ENCODE data around the gene ZNRF3.

ZNRF3 gene

DNA sequence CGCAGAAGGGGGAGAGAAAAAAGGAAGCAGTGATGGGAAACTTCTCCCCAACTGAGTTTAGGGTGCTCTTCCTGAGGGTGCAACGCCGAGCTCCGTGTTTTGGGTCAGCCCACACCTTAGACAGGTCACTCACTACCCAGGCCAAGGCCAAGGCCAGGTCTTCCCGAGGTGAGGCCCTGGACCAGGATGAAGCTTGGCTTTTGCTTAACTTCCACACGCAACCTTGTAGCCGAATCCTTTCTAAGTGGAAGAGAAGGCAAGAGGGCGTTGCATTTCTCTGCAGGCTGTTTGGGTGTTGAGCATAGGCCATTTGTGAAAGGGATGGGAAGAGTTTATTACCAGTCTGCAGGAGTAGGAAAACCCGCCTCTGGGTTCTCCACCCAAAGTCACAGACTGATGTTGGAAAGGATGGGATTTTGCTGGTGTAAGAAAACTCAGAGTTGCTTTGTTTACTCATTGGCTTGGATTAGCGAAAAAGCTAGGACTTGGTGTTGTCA is 191.0 kb downstream of the ZNRF3 start:
- H2AFZ ChIP-seq (ENCODE audit: low read depth, low read length): peak overlapping the region; percentile 56; the same call in 1 of the 2 replicates
- H3K9ac ChIP-seq (ENCODE audit: low read depth, low read length): peak overlapping the region; percentile 91
- no peak for DNase-seq
- H4K20me1 ChIP-seq (ENCODE audit: insufficient read depth, low read length): 0 out of 2 replicates have a peak, but pooled peaks cover 3% of the 10 kb centered on the region
- H3K79me2 ChIP-seq (ENCODE audit: insufficient read depth, low read length): peaks cover 47% of the 10 kb centered on the region
- TF ChIP-seq, protein P1, sequence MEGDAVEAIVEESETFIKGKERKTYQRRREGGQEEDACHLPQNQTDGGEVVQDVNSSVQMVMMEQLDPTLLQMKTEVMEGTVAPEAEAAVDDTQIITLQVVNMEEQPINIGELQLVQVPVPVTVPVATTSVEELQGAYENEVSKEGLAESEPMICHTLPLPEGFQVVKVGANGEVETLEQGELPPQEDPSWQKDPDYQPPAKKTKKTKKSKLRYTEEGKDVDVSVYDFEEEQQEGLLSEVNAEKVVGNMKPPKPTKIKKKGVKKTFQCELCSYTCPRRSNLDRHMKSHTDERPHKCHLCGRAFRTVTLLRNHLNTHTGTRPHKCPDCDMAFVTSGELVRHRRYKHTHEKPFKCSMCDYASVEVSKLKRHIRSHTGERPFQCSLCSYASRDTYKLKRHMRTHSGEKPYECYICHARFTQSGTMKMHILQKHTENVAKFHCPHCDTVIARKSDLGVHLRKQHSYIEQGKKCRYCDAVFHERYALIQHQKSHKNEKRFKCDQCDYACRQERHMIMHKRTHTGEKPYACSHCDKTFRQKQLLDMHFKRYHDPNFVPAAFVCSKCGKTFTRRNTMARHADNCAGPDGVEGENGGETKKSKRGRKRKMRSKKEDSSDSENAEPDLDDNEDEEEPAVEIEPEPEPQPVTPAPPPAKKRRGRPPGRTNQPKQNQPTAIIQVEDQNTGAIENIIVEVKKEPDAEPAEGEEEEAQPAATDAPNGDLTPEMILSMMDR (IDR thresholded peaks at IDR 0.05; ENCODE audit: borderline replicate concordance, extremely low read depth, low read length, poor library complexity, severe bottlenecking): no peak
- no peak for TF ChIP-seq EZH2 (IDR thresholded peaks at IDR 0.05; ENCODE audit: borderline replicate concordance, low read depth, low read length, severe bottlenecking)
- peak overlapping the region; percentile 95 for H3K27ac ChIP-seq (ENCODE audit: low read length)
- no peak for ATAC-seq (ENCODE audit: insufficient read depth, low read depth)
- no peaks in the 10 kb centered on the region for H3K9me3 ChIP-seq (ENCODE audit: insufficient read depth, low read length, severe bottlenecking)
- H3K36me3 ChIP-seq (ENCODE audit: insufficient read depth, low read length): peaks cover 6% of the 10 kb centered on the region; the same call in 1 of the 2 replicates
- H3K4me3 ChIP-seq (ENCODE audit: low read depth in 1 of 2, low read length in 2 of 2): peak overlapping the region; percentile 71 to 77; a peak in 3 of 4 replicates
- H3K4me1 ChIP-seq (ENCODE audit: insufficient read depth, low read length): peaks cover 67% of the 10 kb centered on the region
- no peaks in the 10 kb centered on the region for H3K27me3 ChIP-seq (ENCODE audit: insufficient read depth, low read length, poor library complexity)
- H3K4me2 ChIP-seq (ENCODE audit: insufficient read depth, low read length): peak overlapping the region; percentile 81

DNA sequence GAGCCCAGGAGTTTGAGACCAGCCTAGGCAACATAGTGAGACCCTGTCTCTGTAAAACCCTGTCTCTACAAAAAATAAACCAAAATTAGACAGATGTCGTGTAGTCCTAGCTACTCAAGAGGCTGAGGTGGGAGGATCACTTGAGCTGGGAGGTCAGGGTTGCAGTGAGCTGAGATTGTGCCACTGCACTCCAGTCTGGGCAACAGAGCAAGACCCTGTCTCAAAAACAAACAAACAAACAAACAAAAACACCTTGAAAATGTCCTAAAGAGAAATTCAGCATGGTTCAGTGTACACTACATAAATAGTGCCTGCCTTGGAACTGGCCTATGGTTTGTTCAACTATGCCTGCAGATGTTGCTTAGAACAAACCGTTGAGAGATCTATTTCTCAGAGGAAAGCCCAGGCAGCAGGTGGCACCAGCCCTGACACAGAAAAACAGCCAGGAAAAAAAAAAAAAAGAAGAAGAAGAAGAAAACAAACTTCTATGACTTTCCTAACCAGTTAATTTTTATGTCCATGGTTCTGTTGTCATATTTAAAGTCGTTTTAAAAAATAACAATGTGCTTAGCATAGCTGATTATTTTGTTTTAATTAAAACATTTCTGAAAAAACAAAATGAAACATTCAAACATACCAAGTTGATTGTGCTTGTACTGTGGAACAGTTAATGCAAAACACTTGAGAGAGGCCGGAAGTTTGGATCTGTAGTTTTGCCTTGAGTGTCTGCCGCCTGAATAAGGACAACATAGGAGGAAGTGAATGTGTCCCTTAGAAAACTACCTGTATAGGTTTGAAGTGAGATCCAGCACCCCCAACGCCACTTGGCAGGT is 194.9 kb downstream of the ZNRF3 start:
- 0 out of 2 replicates have a peak, but pooled peaks cover 3% of the 10 kb centered on the region for H4K20me1 ChIP-seq (ENCODE audit: insufficient read depth, low read length)
- peak overlapping the region; percentile 95 for H3K27ac ChIP-seq (ENCODE audit: low read length)
- 0 out of 2 replicates have a peak overlapping the region, but pooled peaks have one; percentile 5 for H2AFZ ChIP-seq (ENCODE audit: low read depth, low read length)
- peaks cover 74% of the 10 kb centered on the region for H3K79me2 ChIP-seq (ENCODE audit: insufficient read depth, low read length)
- H3K36me3 ChIP-seq (ENCODE audit: insufficient read depth, low read length): peaks cover 6% of the 10 kb centered on the region; the same call in 1 of the 2 replicates
- ATAC-seq (ENCODE audit: insufficient read depth, low read depth): peak; percentile 76
- DNase-seq: peak; percentile 69
- H3K4me3 ChIP-seq (ENCODE audit: low read depth in 1 of 2, low read length in 2 of 2): peak overlapping the region in 1 of 2 experiments; percentile 37; a peak in 2 of 4 replicates
- H3K9ac ChIP-seq (ENCODE audit: low read depth, low read length): peak overlapping the region; percentile 56
- H3K27me3 ChIP-seq (ENCODE audit: insufficient read depth, low read length, poor library complexity): no peaks in the 10 kb centered on the region
- peaks cover 93% of the 10 kb centered on the region for H3K4me1 ChIP-seq (ENCODE audit: insufficient read depth, low read length)
- no peaks in the 10 kb centered on the region for H3K9me3 ChIP-seq (ENCODE audit: insufficient read depth, low read length, severe bottlenecking)
- TF ChIP-seq EZH2 (IDR thresholded peaks at IDR 0.05; ENCODE audit: borderline replicate concordance, low read depth, low read length, severe bottlenecking): no peak
- TF ChIP-seq, protein P1 (IDR thresholded peaks at IDR 0.05; ENCODE audit: borderline replicate concordance, extremely low read depth, low read length, poor library complexity, severe bottlenecking): peak; percentile 57
- peak overlapping the region; percentile 42 for H3K4me2 ChIP-seq (ENCODE audit: insufficient read depth, low read length)

DNA sequence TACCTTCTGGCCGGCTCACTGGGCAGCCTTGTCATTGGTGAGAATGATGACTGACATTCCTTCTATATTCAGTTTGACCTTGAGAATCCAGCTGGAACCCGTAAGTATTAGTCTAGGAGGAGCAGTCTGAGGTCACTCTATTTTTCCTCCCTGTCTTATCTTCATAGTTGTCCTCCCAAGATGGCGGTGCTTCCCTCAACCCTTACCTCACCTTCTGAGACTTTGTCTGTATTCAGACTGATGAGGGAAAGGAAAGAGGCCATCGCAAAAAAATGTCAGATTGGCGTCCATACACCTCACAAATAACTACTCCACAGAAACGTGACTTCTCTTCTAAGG is 195.5 kb downstream of the ZNRF3 start:
- TF ChIP-seq, protein P1 (IDR thresholded peaks at IDR 0.05; ENCODE audit: borderline replicate concordance, extremely low read depth, low read length, poor library complexity, severe bottlenecking): no peak
- TF ChIP-seq EZH2 (IDR thresholded peaks at IDR 0.05; ENCODE audit: borderline replicate concordance, low read depth, low read length, severe bottlenecking): no peak
- Histone ChIP-seq H3K79me2 (ENCODE audit: insufficient read depth, low read length) (peaks cover 74% of the 10 kb centered on the region), H3K4me1 (ENCODE audit: insufficient read depth, low read length) (peaks cover 87% of the 10 kb centered on the region), H3K9ac (ENCODE audit: low read depth, low read length) (peak overlapping the region; percentile 56), H3K4me2 (ENCODE audit: insufficient read depth, low read length) (peak overlapping the region; percentile 42), H4K20me1 (ENCODE audit: insufficient read depth, low read length) (0 out of 2 replicates have a peak, but pooled peaks cover 3% of the 10 kb centered on the region), H3K4me3 (ENCODE audit: low read depth in 1 of 2, low read length in 2 of 2) (peak overlapping the region in 1 of 2 experiments; percentile 25; a peak in 2 of 4 replicates), H3K9me3 (ENCODE audit: insufficient read depth, low read length, severe bottlenecking) (no peaks in the 10 kb centered on the region), H3K27ac (ENCODE audit: low read length) (peak overlapping the region; percentile 95), H3K27me3 (ENCODE audit: insufficient read depth, low read length, poor library complexity) (no peaks in the 10 kb centered on the region), H3K36me3 (ENCODE audit: insufficient read depth, low read length) (peaks cover 6% of the 10 kb centered on the region; the same call in 1 of the 2 replicates), H2AFZ (ENCODE audit: low read depth, low read length) (no peak overlapping the region)
- no peak for ATAC-seq (ENCODE audit: insufficient read depth, low read depth)
- DNase-seq: no peak
